Common myeloid progenitor, CD34-positive (primary cell): ENCODE data around the gene ZNF665. TPM values are rescaled to one million over a fixed set of nuclear protein-coding genes. Genes with fewer than 3 reads are reported as not detected.
"Not testable (repeated sequence)": the region's sequence is repeated elsewhere in the genome, so short reads cannot be mapped to it uniquely, and the experiment has no call there.

ENCODE experiments used
- CTCF ChIA-PET: fragments of 350-600 bp; sonication (Branson Sonifier 250); formaldehyde crosslinking; loops from one replicate; lab custom pipeline; 2021; ENCODE audit warnings: antibody characterized with exemption; lab: Charles Lee
- POLR2A ChIA-PET: fragments of 350-600 bp; sonication (Branson Sonifier 250); formaldehyde crosslinking; loops from one replicate; lab custom pipeline; 2021; ENCODE audit warnings: antibody characterized with exemption; lab: Charles Lee
- DNase-seq, 3 donors: peaks; one replicate each; pipeline versions ENCODE4 v3.0.0 to v3.0.0-alpha.2; 2013
- H3K27ac ChIP-seq, 2 experiments: 1 replicate in 1 of 2; 2 replicates in 1 of 2; pipeline ENCODE4 v1.7.0; 2013; ENCODE audit warnings: inconsistent platforms in 2 of 2, low read length in 2 of 2, mild to moderate bottlenecking in 2 of 2, low read depth in 1 of 2, moderate library complexity in 1 of 2; ENCODE audit not compliant: severe bottlenecking in 2 of 2, insufficient read depth in 1 of 2, poor library complexity in 1 of 2
- H3K27me3 ChIP-seq, 5 experiments: replicated peaks in 2 of 5; 1 replicate in 3 of 5; 2 replicates in 2 of 5; pipeline versions ENCODE4 v1.6.1 to v1.7.0; 2013; ENCODE audit warnings: low read length in 4 of 5, mild to moderate bottlenecking in 2 of 5, moderate library complexity in 2 of 5, inconsistent platforms in 1 of 5; ENCODE audit not compliant: insufficient read depth in 5 of 5, control insufficient read depth in 4 of 5
- H3K36me3 ChIP-seq, 4 experiments: 1 replicate in 2 of 4; 2 replicates in 2 of 4; pipeline versions ENCODE4 v1.6.1 to v1.7.0; 2013; ENCODE audit warnings: low read length in 3 of 4, control low read depth in 1 of 4, mild to moderate bottlenecking in 1 of 4; ENCODE audit not compliant: control insufficient read depth in 4 of 4, insufficient read depth in 4 of 4
- H3K4me1 ChIP-seq, 4 experiments: 1 replicate in 3 of 4; 2 replicates in 1 of 4; pipeline versions ENCODE4 v1.6.1 to v1.7.1; 2013; ENCODE audit warnings: low read length in 3 of 4, mild to moderate bottlenecking in 3 of 4, control low read depth in 1 of 4, inconsistent platforms in 1 of 4, moderate library complexity in 1 of 4; ENCODE audit not compliant: control insufficient read depth in 4 of 4, insufficient read depth in 4 of 4; ENCODE audit errors: control extremely low read depth in 1 of 4
- H3K4me3 ChIP-seq, 7 experiments: 1 replicate in 4 of 7; 2 replicates in 3 of 7; pipeline versions ENCODE4 v1.5.1 to v1.7.0; 2013; ENCODE audit warnings: mild to moderate bottlenecking in 7 of 7, low read length in 6 of 7, moderate library complexity in 6 of 7, inconsistent platforms in 2 of 7, low read depth in 2 of 7, control low read depth in 1 of 7; ENCODE audit not compliant: insufficient read depth in 4 of 7, control insufficient read depth in 1 of 7; ENCODE audit errors: extremely low read depth in 1 of 7
- H3K9me3 ChIP-seq, 5 experiments: 1 replicate in 4 of 5; 2 replicates in 1 of 5; pipeline versions ENCODE4 v1.6.1 to v1.7.1; 2013; ENCODE audit warnings: low read length in 4 of 5, mild to moderate bottlenecking in 2 of 5, inconsistent platforms in 1 of 5, low read depth in 1 of 5, moderate library complexity in 1 of 5; ENCODE audit not compliant: control insufficient read depth in 4 of 5, insufficient read depth in 2 of 5; ENCODE audit errors: control extremely low read depth in 1 of 5
- WGBS: methylation state at CpG from one replicate; pipeline ENCODE4 v1.1.5; 2013; ENCODE audit not compliant: insufficient coverage; 5-methylcytosine and 5-hydroxymethylcytosine counted together
- polyA plus RNA-seq: library from polyadenylated mRNA; unstranded; fragments of 120-200 nt; gene quantifications from one replicate; pipeline ENCODE4 v1.2.1, GENCODE V29; 2013

The ZNF665 gene
- polyA plus RNA-seq, result 11.0 TPM

GRCh38 chr19:53192771-53193534 is at the start of gene ZNF665:
Gene ZNF665, minus strand, starts transcription at chr19:53193358. Its CDS starts 10,460 bp downstream, at chr19:53182898.
- ChIA-PET CTCF (interaction anchor here (0.6 kb wide), 1 partner anchor 397 kb away, joined by 3 read pairs; no protein-coding TSS in a partner anchor), POLR2A (no interaction called here)
- Histone ChIP-seq H3K36me3 (peaks cover 0 to 11% (median 7%) of the 10 kb centered on the region in 4 experiments), H3K9me3 (peaks cover 0 to 28% (median 0%) of the 10 kb centered on the region in 5 experiments), H3K4me1 (peaks cover 3 to 33% (median 13%) of the 10 kb centered on the region in 4 experiments), H3K27me3 (no peaks in the 10 kb centered on the region), H3K27ac (peak within 1 kb of the TSS; percentile 80 to 86), H3K4me3 (peak within 1 kb of the TSS; percentile 54 to 92 (median 88))
- DNase-seq, result peak; percentile 90 to 96 (median 96)
- 0% methylated on average over 35 of the region's 53 CpGs for WGBS

- no peak for DNase-seq
- no peaks in the 10 kb centered on the region for H3K4me1 ChIP-seq
- H3K27ac ChIP-seq, result no peak overlapping the region
- H3K36me3 ChIP-seq, result peaks cover 3 to 53% (median 15%) of the 10 kb centered on the region in 4 experiments
- peaks cover 27 to 92% (median 48%) of the 10 kb centered on the region in 5 experiments for H3K9me3 ChIP-seq
- 100% methylated on average over 1 of the region's 4 CpGs for WGBS
- POLR2A ChIA-PET, result no interaction called here
- no peak overlapping the region for H3K4me3 ChIP-seq
- CTCF ChIA-PET, result no interaction called here
- no peaks in the 10 kb centered on the region for H3K27me3 ChIP-seq
These were observed 44.1 kb upstream of the ZNF665 start for GRCh38 chr19:53237114-53237777.

DNA sequence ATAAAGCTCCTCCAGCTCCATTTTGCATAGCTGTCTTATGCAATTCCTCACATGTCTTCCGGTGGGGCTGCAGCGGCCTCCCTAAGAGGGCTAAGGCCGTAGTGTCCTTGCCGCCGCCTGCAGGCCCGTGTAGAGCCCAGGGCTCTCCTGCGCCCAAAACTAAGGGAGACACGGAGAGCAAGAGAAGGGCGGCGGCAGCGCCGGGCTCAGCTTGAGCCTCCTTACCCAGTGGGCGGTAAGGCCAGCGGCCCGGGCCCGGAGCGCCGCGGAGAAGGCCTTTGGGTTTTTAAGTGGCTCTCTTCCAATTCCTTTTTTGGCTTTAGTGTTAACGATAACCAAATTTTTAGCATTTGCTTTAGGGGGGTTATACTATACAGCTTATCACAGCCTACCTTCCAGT is 31.4 kb upstream of the ZNF665 start:
- H3K4me1 ChIP-seq, result no peaks in the 10 kb centered on the region
- ChIA-PET POLR2A (interaction anchor here (0.6 kb wide), 1 partner anchor 1040 kb away, joined by 3 read pairs; no protein-coding TSS in a partner anchor), CTCF (no interaction called here)
- WGBS, result 90% methylated on average over 11 of the region's 20 CpGs
- no peaks in the 10 kb centered on the region for H3K27me3 ChIP-seq
- no peak overlapping the region for H3K27ac ChIP-seq
- H3K9me3 ChIP-seq, result peaks cover 8 to 57% (median 33%) of the 10 kb centered on the region in 5 experiments
- no peak for DNase-seq
- no peak overlapping the region for H3K4me3 ChIP-seq
- H3K36me3 ChIP-seq, result no peaks in the 10 kb centered on the region

- H3K4me1 ChIP-seq, H3K36me3 ChIP-seq, DNase-seq, H3K4me3 ChIP-seq, H3K27me3 ChIP-seq, POLR2A ChIA-PET, CTCF ChIA-PET, H3K27ac ChIP-seq: not testable (repeated sequence)
- WGBS, result 100% methylated on average over 2 of the region's 28 CpGs
- peaks cover 3 to 60% (median 36%) of the 10 kb centered on the region in 5 experiments for H3K9me3 ChIP-seq
These were observed 29.6 kb upstream of the ZNF665 start for GRCh38 chr19:53222716-53223115.

GRCh38 chr19:53212703-53213320 is 19.7 kb upstream of the ZNF665 start:
- ChIA-PET POLR2A (no interaction called here), CTCF (no interaction called here)
- WGBS, result 100% methylated on average over 1 of the region's 2 CpGs
- H3K4me1 ChIP-seq, result no peaks in the 10 kb centered on the region
- peaks cover 20 to 84% (median 62%) of the 10 kb centered on the region in 5 experiments for H3K9me3 ChIP-seq
- H3K27me3 ChIP-seq, result no peaks in the 10 kb centered on the region
- no peak overlapping the region for H3K27ac ChIP-seq
- H3K4me3 ChIP-seq, result no peak overlapping the region
- no peak for DNase-seq
- peaks cover 0 to 35% (median 11%) of the 10 kb centered on the region in 4 experiments for H3K36me3 ChIP-seq

- H3K27me3 ChIP-seq, POLR2A ChIA-PET, CTCF ChIA-PET, H3K27ac ChIP-seq, H3K4me3 ChIP-seq, H3K4me1 ChIP-seq, DNase-seq: not testable (repeated sequence)
- WGBS, result no CpG with 5 or more reads among the region's 3 CpGs
- Histone ChIP-seq H3K9me3 (peaks cover 21 to 76% (median 62%) of the 10 kb centered on the region in 5 experiments), H3K36me3 (peaks cover 0 to 36% (median 12%) of the 10 kb centered on the region in 4 experiments)
These were observed 18.4 kb upstream of the ZNF665 start for GRCh38 chr19:53211554-53211953.
